Measurements from ENCODE around the gene TMEM25. TPM values are rescaled to one million over a fixed set of nuclear protein-coding genes. Genes with fewer than 3 reads are reported as not detected.

The TMEM25 gene
- total RNA-seq, 1 donor: 10.1 TPM

- no peak for TF ChIP-seq CTCF (IDR thresholded peaks at IDR 0.05; ENCODE audit: extremely low read depth, low read depth, low read length)
- H2AFZ ChIP-seq (ENCODE audit: low read length): peak overlapping the region; percentile 68
Observed at GRCh38 chr11:118531597-118532084, 649 bp downstream of the TMEM25 start.

GRCh38 chr11:118532091-118532490 is 1.1 kb downstream of the TMEM25 start:
- H3K36me3 ChIP-seq (ENCODE audit: insufficient read depth, low read length): no peaks in the 10 kb centered on the region
- H4K20me1 ChIP-seq (ENCODE audit: insufficient read depth, low read length): no peaks in the 10 kb centered on the region
- no peak for TF ChIP-seq CTCF (IDR thresholded peaks at IDR 0.05; ENCODE audit: extremely low read depth, low read depth, low read length)
- no peak overlapping the region for H2AFZ ChIP-seq (ENCODE audit: low read length)
- no peaks in the 10 kb centered on the region for H3K27me3 ChIP-seq (ENCODE audit: insufficient read depth, low read length)
- no peak overlapping the region for H3K4me3 ChIP-seq (ENCODE audit: insufficient read depth, low read length)
- H3K4me1 ChIP-seq (ENCODE audit: insufficient read depth, low read length): peaks cover 11% of the 10 kb centered on the region
- H3K27ac ChIP-seq (ENCODE audit: low read depth, low read length): no peak overlapping the region
- peak; percentile 74 for DNase-seq (ENCODE audit: insufficient read length, low spot score, missing footprints)
- H3K79me2 ChIP-seq (ENCODE audit: insufficient read depth, low read length): no peaks in the 10 kb centered on the region
- H3K9me3 ChIP-seq (ENCODE audit: low read depth, low read length): no peaks in the 10 kb centered on the region
- peak overlapping the region; percentile 78 for H3K4me2 ChIP-seq (ENCODE audit: insufficient read depth, low read length)

More at GRCh38 chr11:118531597-118532084, 649 bp downstream of the TMEM25 start:
- Histone ChIP-seq H3K27ac (ENCODE audit: low read depth, low read length) (no peak overlapping the region), H3K36me3 (ENCODE audit: insufficient read depth, low read length) (no peaks in the 10 kb centered on the region), H3K4me3 (ENCODE audit: insufficient read depth, low read length) (peak overlapping the region; percentile 83), H4K20me1 (ENCODE audit: insufficient read depth, low read length) (no peaks in the 10 kb centered on the region), H3K9me3 (ENCODE audit: low read depth, low read length) (no peaks in the 10 kb centered on the region), H3K27me3 (ENCODE audit: insufficient read depth, low read length) (no peaks in the 10 kb centered on the region), H3K79me2 (ENCODE audit: insufficient read depth, low read length) (no peaks in the 10 kb centered on the region), H3K4me2 (ENCODE audit: insufficient read depth, low read length) (peak overlapping the region; percentile 78), H3K4me1 (ENCODE audit: insufficient read depth, low read length) (peaks cover 11% of the 10 kb centered on the region)
- DNase-seq (ENCODE audit: insufficient read length, low spot score, missing footprints): no peak

- DNase-seq (ENCODE audit: insufficient read length, low spot score, missing footprints): peak; percentile 76
- H2AFZ ChIP-seq (ENCODE audit: low read length): no peak overlapping the region
- no peak overlapping the region for H3K4me2 ChIP-seq (ENCODE audit: insufficient read depth, low read length)
- peaks cover 11% of the 10 kb centered on the region for H3K4me1 ChIP-seq (ENCODE audit: insufficient read depth, low read length)
- no peaks in the 10 kb centered on the region for H3K9me3 ChIP-seq (ENCODE audit: low read depth, low read length)
- TF ChIP-seq CTCF (IDR thresholded peaks at IDR 0.05; ENCODE audit: extremely low read depth, low read depth, low read length): no peak
- H3K79me2 ChIP-seq (ENCODE audit: insufficient read depth, low read length): no peaks in the 10 kb centered on the region
- H3K4me3 ChIP-seq (ENCODE audit: insufficient read depth, low read length): no peak overlapping the region
- H3K27me3 ChIP-seq (ENCODE audit: insufficient read depth, low read length): no peaks in the 10 kb centered on the region
- H3K36me3 ChIP-seq (ENCODE audit: insufficient read depth, low read length): no peaks in the 10 kb centered on the region
- no peaks in the 10 kb centered on the region for H4K20me1 ChIP-seq (ENCODE audit: insufficient read depth, low read length)
- H3K27ac ChIP-seq (ENCODE audit: low read depth, low read length): no peak overlapping the region
Observed at GRCh38 chr11:118532852-118533768, 2.1 kb downstream of the TMEM25 start.

All from osteoblast (primary cell).